Activated T-cell treated with anti-CD3 and anti-CD28 coated beads for 1 hour (primary cell): Measurements from ENCODE around the gene KIAA1328.
"Not testable (repeated sequence)": the region's sequence is repeated elsewhere in the genome, so short reads cannot be mapped to it uniquely, and the experiment has no call there.

Experiments used
- DNase-seq: peaks from one replicate; pipeline ENCODE4 v3.0.0-alpha.2; 2020; ENCODE audit warnings: low read depth

Gene KIAA1328

GRCh38 chr18:36887864-36888263, 58.9 kb downstream of the KIAA1328 start:
- no peak for DNase-seq

- DNase-seq, result no peak
Measured at GRCh38 chr18:36888778-36889177, 59.9 kb downstream of the KIAA1328 start.

GRCh38 chr18:36889321-36889720, 60.4 kb downstream of the KIAA1328 start:
- no peak for DNase-seq

- no peak for DNase-seq
Measured at GRCh38 chr18:36889742-36890141, 60.8 kb downstream of the KIAA1328 start.

GRCh38 chr18:36890598-36890997, 61.7 kb downstream of the KIAA1328 start:
- no peak for DNase-seq

GRCh38 chr18:36893227-36893626, 64.3 kb downstream of the KIAA1328 start:
- no peak for DNase-seq

- DNase-seq, result no peak
Measured at GRCh38 chr18:36895606-36896005, 66.7 kb downstream of the KIAA1328 start.

- no peak for DNase-seq
Measured at GRCh38 chr18:36897253-36897652, 68.3 kb downstream of the KIAA1328 start.

- no peak for DNase-seq
Measured at GRCh38 chr18:36899289-36899688, 70.4 kb downstream of the KIAA1328 start.

- no peak for DNase-seq
Measured at GRCh38 chr18:36900466-36900865, 71.5 kb downstream of the KIAA1328 start.

GRCh38 chr18:36901277-36901701, 72.4 kb downstream of the KIAA1328 start:
- no peak for DNase-seq

GRCh38 chr18:36903215-36903928, 74.4 kb downstream of the KIAA1328 start:
- DNase-seq, result no peak

- DNase-seq, result no peak
Measured at GRCh38 chr18:36905571-36905970, 76.6 kb downstream of the KIAA1328 start.

- not testable (repeated sequence) for DNase-seq
Measured at GRCh38 chr18:36909282-36909681, 80.4 kb downstream of the KIAA1328 start.

GRCh38 chr18:36912887-36913286, 84.0 kb downstream of the KIAA1328 start:
- no peak for DNase-seq

- DNase-seq, result no peak
Measured at GRCh38 chr18:36917907-36918306, 89.0 kb downstream of the KIAA1328 start.

GRCh38 chr18:36929601-36930000, 100.7 kb downstream of the KIAA1328 start:
- no peak for DNase-seq

- DNase-seq, result no peak
Measured at GRCh38 chr18:36931106-36931505, 102.2 kb downstream of the KIAA1328 start.

- DNase-seq, result no peak
Measured at GRCh38 chr18:36933552-36933951, 104.6 kb downstream of the KIAA1328 start.

GRCh38 chr18:36934884-36935283, 106.0 kb downstream of the KIAA1328 start:
- DNase-seq, result no peak

GRCh38 chr18:36942264-36942663, 113.3 kb downstream of the KIAA1328 start:
- DNase-seq, result no peak

GRCh38 chr18:36947820-36948348, 119.0 kb downstream of the KIAA1328 start:
- DNase-seq, result no peak

- DNase-seq, result no peak
Measured at GRCh38 chr18:36950282-36950681, 121.4 kb downstream of the KIAA1328 start.

- DNase-seq, result no peak
Measured at GRCh38 chr18:36950960-36951359, 122.0 kb downstream of the KIAA1328 start.
